Right renal cortex interstitium (tissue), 3 donors: Measurements from ENCODE around the gene PELI1. TPM values are rescaled to one million over a fixed set of nuclear protein-coding genes. Genes with fewer than 3 reads are reported as not detected.
A peak's percentile ranks its signal among the peaks of the same experiment; 100 is the strongest.

Experiments
- DNase-seq, 3 donors: peaks; one replicate each; pipeline ENCODE4 v3.0.0-alpha.2; 2013; ENCODE audit warnings: low read depth in 3 of 3, low spot score in 2 of 3
- polyA plus RNA-seq, 3 donors: library from polyadenylated mRNA; unstranded; fragments of 120-200 nt; gene quantifications; one replicate each; pipeline ENCODE4 v1.2.1, GENCODE V29; 2013; ENCODE audit not compliant: insufficient read length in 3 of 3

Gene PELI1
- polyA plus RNA-seq, 3 donors, result 32.3 to 33.3 (median 32.3) TPM

GRCh38 chr2:64162516-64162915 is 18.3 kb upstream of the PELI1 start:
- DNase-seq, result no peak

- no peak for DNase-seq
Measured at GRCh38 chr2:64157792-64158191, 13.6 kb upstream of the PELI1 start.

GRCh38 chr2:64153811-64154210 is 9.6 kb upstream of the PELI1 start:
- no peak for DNase-seq

- DNase-seq, result no peak
Measured at GRCh38 chr2:64151476-64151875, 7.3 kb upstream of the PELI1 start.

- no peak for DNase-seq
Measured at GRCh38 chr2:64145714-64146113, 1.5 kb upstream of the PELI1 start.

GRCh38 chr2:64145119-64145518 is 899 bp upstream of the PELI1 start:
- DNase-seq, result no peak

GRCh38 chr2:64143169-64144056 is 807 bp downstream of the PELI1 start:
- peak in 1 of 3 donors; percentile 27 for DNase-seq

- DNase-seq, result no peak
Measured at GRCh38 chr2:64142741-64143168, 1.5 kb downstream of the PELI1 start.

- no peak for DNase-seq
Measured at GRCh38 chr2:64141674-64142405, 2.4 kb downstream of the PELI1 start.

GRCh38 chr2:64140665-64141200 is 3.5 kb downstream of the PELI1 start:
- DNase-seq, result no peak

- DNase-seq, result no peak
Measured at GRCh38 chr2:64139956-64140355, 4.3 kb downstream of the PELI1 start.

- no peak for DNase-seq
Measured at GRCh38 chr2:64137996-64138395, 6.2 kb downstream of the PELI1 start.

GRCh38 chr2:64137567-64137966 is 6.7 kb downstream of the PELI1 start:
- no peak for DNase-seq

GRCh38 chr2:64135421-64135820 is 8.8 kb downstream of the PELI1 start:
- DNase-seq, result no peak

GRCh38 chr2:64134813-64135212 is 9.4 kb downstream of the PELI1 start:
- DNase-seq, result no peak

- DNase-seq, result no peak
Measured at GRCh38 chr2:64133828-64134227, 10.4 kb downstream of the PELI1 start.

- DNase-seq, result no peak
Measured at GRCh38 chr2:64133354-64133753, 10.9 kb downstream of the PELI1 start.

- no peak for DNase-seq
Measured at GRCh38 chr2:64130333-64130732, 13.9 kb downstream of the PELI1 start.

GRCh38 chr2:64128943-64129391 is 15.3 kb downstream of the PELI1 start:
- DNase-seq, result no peak

- no peak for DNase-seq
Measured at GRCh38 chr2:64128406-64128805, 15.8 kb downstream of the PELI1 start.

- DNase-seq, result no peak
Measured at GRCh38 chr2:64127119-64127518, 17.1 kb downstream of the PELI1 start.

GRCh38 chr2:64126601-64127000 is 17.6 kb downstream of the PELI1 start:
- no peak for DNase-seq
